AG09309 (cell line): ENCODE measurements around the gene ADAM20.
"Not testable (repeated sequence)": the region's sequence is repeated elsewhere in the genome, so short reads cannot be mapped to it uniquely, and the experiment has no call there.

Experiments used
- DNase-seq: peaks from one replicate; pipeline ENCODE4 v3.0.0-alpha.2; 2010; ENCODE audit warnings: low read depth
- H3K4me3 ChIP-seq: 2 replicates; pipeline ENCODE4 v1.5.1; 2011; ENCODE audit warnings: mild to moderate bottlenecking, low read depth, low read length, moderate library complexity; ENCODE audit not compliant: control insufficient read depth
- TF ChIP-seq, protein P1 (sequence below): IDR thresholded peaks from 2 replicates; pipeline ENCODE4 v1.5.1; 2011; ENCODE audit warnings: mild to moderate bottlenecking, low read depth, low read length, inconsistent platforms; ENCODE audit not compliant: insufficient read depth, control insufficient read depth; ENCODE audit errors: missing control alignments

ADAM20 gene

DNA sequence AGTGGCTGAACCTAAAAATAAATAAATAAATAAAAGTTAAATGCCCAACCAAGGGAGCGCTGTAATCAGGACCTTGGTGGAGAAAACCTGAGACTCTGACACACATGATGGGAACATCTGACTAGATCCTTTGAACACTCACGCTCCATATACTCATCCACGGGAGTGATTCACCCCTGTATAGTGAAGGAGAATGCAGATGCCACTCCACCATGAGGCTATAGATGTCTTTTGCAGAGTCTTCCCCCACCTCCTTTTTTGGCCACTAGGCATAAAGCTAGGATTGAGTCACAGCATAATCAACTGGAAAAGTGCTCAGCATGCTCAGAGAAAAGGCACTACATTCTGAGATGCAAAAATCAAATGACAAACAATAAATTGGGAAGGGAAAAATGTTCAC, 19.0 kb downstream of the ADAM20 start:
- DNase-seq: no peak
- TF ChIP-seq, protein P1, sequence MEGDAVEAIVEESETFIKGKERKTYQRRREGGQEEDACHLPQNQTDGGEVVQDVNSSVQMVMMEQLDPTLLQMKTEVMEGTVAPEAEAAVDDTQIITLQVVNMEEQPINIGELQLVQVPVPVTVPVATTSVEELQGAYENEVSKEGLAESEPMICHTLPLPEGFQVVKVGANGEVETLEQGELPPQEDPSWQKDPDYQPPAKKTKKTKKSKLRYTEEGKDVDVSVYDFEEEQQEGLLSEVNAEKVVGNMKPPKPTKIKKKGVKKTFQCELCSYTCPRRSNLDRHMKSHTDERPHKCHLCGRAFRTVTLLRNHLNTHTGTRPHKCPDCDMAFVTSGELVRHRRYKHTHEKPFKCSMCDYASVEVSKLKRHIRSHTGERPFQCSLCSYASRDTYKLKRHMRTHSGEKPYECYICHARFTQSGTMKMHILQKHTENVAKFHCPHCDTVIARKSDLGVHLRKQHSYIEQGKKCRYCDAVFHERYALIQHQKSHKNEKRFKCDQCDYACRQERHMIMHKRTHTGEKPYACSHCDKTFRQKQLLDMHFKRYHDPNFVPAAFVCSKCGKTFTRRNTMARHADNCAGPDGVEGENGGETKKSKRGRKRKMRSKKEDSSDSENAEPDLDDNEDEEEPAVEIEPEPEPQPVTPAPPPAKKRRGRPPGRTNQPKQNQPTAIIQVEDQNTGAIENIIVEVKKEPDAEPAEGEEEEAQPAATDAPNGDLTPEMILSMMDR: no peak

DNA sequence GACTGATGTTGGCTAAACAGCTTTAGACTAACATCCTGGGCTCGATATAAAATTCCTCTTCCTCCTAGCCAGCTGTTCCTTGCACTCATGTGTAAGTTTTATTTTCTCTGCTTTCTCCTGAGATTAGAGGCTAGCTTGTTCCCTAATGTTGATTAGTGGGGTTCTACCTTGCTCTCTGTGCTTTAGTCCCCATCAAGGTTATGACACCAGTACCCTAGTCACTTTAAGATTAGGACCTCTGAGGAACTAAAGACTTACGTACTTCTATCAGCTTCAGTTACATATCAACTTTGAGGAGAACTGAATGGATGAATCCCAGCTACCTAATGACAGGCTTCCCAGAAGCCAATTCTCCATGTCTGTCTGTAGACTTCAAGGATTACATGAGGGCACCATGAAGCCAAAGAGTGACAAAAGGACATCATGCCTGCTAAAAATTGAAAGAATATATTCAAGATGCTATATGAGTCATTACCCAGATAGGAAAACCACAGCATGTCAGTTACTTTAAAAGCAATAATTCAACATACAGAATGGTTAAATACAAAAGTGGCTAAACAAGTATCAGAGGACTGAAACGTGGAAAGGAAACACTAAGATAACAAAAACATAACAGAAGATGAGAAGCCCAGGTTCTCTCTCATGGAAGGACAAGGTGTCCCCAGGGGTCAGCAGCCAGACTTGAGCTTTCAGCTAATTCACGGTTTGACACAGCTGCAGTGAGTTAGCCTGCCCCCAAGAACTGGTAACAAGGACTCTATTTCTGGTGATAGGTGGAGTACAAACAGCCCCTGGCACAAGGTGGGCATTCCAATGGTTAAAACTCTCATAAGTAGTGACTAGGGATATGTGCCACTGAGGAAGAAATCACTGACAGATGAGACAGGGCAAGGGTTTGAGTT, 20.4 kb downstream of the ADAM20 start:
- H3K4me3 ChIP-seq: no peak overlapping the region
- TF ChIP-seq, protein P1: no peak
- no peak for DNase-seq

More for the DNA sequence above, 19.0 kb downstream of the ADAM20 start:
- no peak overlapping the region for H3K4me3 ChIP-seq

DNA sequence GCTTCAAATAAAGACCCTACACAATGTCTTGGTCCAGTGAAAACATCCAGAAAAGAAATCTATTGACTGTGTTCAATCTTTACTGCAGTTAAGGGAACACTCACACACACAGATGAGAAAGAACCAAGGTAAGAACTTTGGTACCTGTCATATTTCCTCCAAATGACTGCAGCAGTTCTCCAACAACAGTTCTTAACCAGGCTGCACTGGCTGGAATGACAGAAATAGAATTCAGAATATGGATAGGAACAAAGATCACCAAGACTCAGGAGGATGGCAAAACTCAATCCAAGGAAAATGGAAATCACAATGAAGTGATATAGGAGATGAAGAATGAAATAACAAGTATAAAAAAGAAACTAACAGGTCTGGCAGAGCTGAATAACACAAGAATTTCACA, 36.6 kb downstream of the ADAM20 start:
- no peak overlapping the region for H3K4me3 ChIP-seq
- DNase-seq: no peak
- TF ChIP-seq, protein P1: no peak

DNA sequence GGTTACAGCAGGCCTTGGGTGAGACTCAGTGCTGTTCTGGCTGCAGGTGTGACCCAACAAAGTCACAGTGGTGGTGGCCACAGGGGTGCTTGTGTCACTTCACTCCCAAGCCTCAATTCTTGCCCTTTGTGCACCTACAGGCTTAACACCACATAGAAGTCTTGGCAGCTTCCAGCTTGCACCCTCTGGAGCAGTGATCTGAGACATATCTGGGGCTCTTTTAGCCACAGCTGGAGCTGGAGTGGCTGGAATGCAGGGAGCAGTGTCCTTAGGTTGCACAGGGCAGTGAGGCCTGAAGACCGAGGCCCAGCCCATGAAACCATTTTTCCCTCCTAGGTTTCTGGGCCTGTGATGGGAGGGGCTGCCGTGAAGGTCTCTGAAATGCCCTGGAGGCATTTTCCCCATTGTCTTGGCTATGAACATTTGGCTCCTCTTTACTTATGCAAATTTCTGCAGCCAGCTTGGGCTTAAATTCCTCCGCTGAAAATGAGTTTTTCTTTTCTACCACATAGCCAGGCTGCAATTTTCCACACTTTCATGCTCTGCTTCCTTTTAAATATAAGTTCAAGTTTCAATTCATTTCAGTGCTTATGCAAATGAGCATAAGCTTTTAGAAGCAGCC, 45.1 kb downstream of the ADAM20 start:
- TF ChIP-seq, protein P1: no peak
- H3K4me3 ChIP-seq: no peak overlapping the region
- DNase-seq: no peak

DNA sequence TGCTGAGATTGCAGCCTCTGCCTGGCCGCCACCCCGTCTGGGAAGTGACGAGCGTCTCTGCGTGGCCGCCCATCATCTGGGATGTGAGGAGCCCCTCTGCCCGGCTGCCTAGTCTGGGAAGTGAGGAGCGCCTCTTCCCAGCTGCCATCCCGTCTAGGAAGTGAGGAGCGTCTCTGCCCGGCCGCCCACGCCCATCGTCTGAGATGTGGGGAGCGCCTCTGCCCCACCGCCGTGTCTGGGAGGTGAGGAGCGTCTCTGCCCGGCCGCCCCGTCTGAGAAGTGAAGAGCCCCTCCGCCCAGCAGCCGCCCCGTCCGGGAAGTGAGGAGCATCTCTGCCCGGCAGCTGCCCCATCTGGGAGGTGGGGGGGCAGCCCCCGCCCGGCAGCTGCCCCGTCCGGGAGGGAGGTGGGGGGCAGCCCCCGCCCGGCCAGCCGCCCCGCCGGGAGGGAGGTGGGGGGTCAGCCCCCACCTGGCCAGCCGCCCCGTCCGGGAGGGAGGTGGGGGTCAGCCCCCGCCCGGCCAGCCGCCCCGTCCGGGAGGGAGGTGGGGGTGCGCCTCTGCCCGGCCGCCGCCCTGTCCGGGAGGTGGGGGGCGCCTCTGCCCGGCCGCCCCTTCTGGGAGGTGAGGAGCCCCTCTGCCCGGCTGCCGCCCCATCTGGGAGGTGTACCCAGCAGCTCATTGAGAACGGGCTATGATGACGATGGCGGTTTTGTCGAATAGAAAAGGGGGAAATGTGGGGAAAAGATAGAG, 57.3 kb downstream of the ADAM20 start:
- not testable (repeated sequence) for DNase-seq, H3K4me3 ChIP-seq

DNA sequence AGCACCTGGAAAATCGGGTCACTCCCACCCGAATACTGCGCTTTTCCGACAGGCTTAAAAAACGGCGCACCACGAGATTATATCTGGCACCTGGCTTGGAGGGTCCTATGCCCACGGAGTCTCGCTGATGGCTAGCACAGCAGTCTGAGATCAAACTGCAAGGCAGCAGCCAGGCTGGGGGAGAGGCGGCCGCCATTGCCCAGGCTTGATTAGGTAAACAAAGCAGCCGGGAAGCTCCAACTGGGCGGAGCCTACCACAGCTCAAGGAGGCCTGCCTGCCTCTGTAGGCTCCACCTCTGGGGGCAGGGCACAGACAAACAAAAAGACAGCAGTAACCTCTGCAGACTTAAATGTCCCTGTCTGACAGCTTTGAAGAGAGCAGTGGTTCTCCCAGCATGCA, 59.3 kb downstream of the ADAM20 start:
- not testable (repeated sequence) for H3K4me3 ChIP-seq, DNase-seq

DNA sequence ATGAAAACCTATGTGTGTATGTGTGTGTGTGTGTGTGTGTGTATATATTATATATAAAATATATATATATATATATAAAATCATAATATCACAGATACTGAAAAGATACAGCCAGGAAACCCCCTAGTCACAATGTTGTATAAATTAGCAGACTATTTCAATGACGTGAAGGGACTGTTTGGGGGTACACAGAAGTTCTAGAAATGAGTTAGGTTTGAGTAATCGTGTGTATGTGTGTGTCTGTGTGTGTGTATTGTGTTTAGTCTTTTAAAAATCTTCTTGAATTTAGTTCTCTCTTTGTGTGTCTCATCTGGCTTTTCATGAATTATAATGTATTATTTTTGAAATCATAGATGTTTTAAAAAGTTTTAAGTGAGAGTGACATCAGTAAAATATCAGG, 61.0 kb downstream of the ADAM20 start:
- TF ChIP-seq, protein P1: no peak
- no peak for DNase-seq
- H3K4me3 ChIP-seq: no peak overlapping the region
